Jurkat, Clone E6-1 (cell line): ENCODE results near the gene ELL3. TPM values are rescaled to one million over a fixed set of nuclear protein-coding genes. Genes with fewer than 3 reads are reported as not detected.
A peak's percentile ranks its signal among the peaks of the same experiment; 100 is the strongest.
"Not testable (repeated sequence)": the region's sequence is repeated elsewhere in the genome, so short reads cannot be mapped to it uniquely, and the experiment has no call there.

Experiments used
- DNase-seq: peaks from one replicate; pipeline ENCODE4 v3.0.0-alpha.2; 2011; ENCODE audit warnings: low read depth, low spot score
- H3K4me3 ChIP-seq: 2 replicates; pipeline ENCODE4 v1.5.1; 2011; ENCODE audit warnings: mild to moderate bottlenecking, low read length, control low read depth, moderate library complexity
- polyA plus RNA-seq: library from polyadenylated mRNA; unstranded; fragments of >200 nt; gene quantifications from one replicate; pipeline ENCODE4 v1.2.1, GENCODE V29; 2012; ENCODE audit warnings: missing spikeins; ENCODE audit not compliant: insufficient read length, insufficient read depth

Gene ELL3, protein sequence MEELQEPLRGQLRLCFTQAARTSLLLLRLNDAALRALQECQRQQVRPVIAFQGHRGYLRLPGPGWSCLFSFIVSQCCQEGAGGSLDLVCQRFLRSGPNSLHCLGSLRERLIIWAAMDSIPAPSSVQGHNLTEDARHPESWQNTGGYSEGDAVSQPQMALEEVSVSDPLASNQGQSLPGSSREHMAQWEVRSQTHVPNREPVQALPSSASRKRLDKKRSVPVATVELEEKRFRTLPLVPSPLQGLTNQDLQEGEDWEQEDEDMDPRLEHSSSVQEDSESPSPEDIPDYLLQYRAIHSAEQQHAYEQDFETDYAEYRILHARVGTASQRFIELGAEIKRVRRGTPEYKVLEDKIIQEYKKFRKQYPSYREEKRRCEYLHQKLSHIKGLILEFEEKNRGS
- 5.3 TPM for polyA plus RNA-seq

- peak within 1 kb of the TSS; percentile 76 for H3K4me3 ChIP-seq
- peak; percentile 54 for DNase-seq
Observed at GRCh38 chr15:43776718-43777266, at the start of gene ELL3. Gene ELL3 (minus strand): TSS chr15:43776966. CDS start chr15:43776901, 65 bp downstream.

- DNase-seq, result no peak
- H3K4me3 ChIP-seq, result peak overlapping the region; percentile 83
Observed at GRCh38 chr15:43826029-43826507, 49.3 kb upstream of the ELL3 start.

DNA sequence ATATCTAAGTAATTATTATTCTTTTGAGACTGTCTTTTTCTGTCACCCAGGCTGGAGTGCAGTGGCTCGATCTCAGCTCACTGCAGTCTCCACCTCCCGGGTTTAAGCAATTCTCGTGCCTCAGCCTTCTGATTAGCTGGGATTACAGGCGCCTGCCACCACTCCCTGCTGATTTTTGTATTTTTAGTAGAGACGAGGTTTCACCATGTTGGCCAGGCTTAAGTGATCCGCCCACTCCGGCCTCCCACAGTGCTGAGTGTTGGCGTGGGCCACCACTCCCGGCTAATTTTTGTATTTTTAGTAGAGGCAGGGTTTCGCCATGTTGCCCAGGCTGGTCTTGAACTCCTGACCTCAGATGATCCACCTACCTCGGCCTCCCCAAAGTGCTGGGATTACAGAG lies 48.5 kb upstream of the ELL3 start:
- not testable (repeated sequence) for DNase-seq
- peak overlapping the region; percentile 78 for H3K4me3 ChIP-seq

DNA sequence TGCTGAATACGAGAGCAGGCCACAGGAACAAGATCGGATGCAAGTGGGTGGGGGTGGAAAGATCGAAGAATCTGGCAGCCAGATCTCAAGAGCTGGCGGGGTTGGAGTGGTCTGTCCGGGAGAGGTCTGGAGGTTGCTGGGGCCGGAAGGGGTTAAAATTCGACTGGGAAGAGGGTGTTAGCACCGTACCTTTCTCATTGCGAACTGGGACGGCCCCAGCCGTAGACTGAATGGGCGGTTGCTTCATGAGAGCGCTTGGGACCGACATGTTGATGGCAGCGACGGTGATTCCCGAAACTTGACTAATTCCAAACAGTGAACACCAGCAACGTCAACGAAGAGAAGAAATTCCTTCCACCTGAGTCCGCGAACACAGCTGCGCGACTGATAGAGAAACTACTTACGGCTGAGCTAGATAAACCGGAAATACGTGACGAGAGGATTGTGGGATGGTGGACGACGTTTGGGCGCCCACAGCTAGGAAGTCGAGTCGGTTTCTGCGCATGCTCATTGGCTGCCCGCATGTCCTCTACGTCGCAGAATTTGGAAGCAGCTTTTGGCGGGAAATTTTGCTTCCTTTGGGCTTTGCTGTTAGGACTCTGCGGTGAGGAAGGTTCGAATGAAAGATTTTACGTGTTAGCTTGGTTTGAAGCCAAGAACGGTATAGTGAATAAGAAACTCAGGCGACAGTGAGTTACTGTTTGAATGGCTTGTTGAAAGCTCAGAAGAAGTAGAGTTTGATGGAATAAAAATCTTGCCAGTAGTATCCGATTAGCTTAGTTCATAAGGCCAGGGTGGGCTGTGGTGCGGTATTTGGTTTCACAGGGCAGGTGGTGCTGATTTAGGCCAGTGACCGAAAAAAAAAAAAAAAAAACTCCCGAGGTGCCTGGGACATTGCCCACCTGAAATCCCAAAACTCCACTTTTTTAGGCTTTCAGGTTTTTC lies 47.8 kb upstream of the ELL3 start, which contains the start of gene MFAP1:
MFAP1 (minus strand) TSS at position 389 of the 945 bp plus-strand sequence; CDS start at position 268, 121 bp downstream.
- H3K4me3 ChIP-seq, result peak within 1 kb of the TSS; percentile 78
- peak; percentile 98 for DNase-seq

GRCh38 chr15:43821505-43821904 lies 44.7 kb upstream of the ELL3 start:
- H3K4me3 ChIP-seq, result no peak overlapping the region
- no peak for DNase-seq

DNA sequence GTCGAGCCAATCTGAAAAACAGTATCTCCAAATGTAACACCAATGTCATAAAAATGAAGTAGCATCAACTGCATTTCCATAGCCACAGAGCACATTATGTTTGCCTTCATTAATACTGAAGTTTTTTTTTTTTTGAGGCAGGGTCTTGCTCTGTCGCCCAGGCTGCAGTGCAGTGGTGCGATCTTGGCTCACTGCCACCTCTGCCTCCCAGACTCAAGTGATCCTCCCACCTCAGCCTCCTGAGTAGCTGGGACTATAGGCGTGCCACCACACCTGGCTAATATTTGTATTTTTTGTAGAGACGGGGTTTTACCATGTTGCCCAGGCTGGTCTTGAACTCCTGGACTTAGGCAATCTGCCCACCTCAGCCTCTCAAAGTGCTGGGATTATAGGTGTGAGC lies 38.3 kb upstream of the ELL3 start:
- H3K4me3 ChIP-seq, DNase-seq: not testable (repeated sequence)

DNA sequence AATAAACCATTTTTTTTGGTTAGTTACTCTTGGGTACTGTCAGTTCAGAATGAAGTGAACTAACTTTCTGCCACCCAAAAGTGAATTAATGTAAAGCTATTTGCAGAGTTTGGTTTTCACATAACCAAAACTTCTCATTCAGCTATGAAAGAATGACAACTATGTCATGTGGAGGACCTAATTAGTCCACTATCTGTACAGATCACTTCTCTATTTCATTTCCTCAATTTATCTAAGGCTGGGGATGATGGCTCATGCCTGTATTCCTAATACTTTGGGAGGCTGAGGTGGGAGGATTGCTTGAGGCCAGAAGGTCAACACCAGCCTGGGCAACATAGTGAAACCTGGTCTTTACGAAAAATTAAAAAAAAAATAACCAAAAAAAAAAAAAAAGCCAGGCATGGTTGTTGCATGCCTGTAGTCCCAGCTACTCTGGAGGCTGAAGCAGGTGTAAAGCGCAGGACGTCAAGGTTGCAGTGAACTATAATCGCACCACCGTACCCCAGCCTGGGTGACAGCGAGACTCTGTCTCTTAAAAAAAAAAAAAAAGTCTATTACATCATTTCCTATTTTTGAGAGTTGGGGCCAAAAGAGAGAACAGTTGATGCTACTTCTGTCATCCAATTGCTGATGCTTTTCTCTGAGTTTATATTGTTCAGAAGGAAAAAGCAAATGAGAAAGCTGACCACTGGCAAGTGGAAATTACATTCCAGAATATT lies 32.4 kb upstream of the ELL3 start:
- DNase-seq, result no peak
- no peak overlapping the region for H3K4me3 ChIP-seq

GRCh38 chr15:43808435-43808950 lies 31.7 kb upstream of the ELL3 start:
- no peak for DNase-seq
- H3K4me3 ChIP-seq, result no peak overlapping the region

DNA sequence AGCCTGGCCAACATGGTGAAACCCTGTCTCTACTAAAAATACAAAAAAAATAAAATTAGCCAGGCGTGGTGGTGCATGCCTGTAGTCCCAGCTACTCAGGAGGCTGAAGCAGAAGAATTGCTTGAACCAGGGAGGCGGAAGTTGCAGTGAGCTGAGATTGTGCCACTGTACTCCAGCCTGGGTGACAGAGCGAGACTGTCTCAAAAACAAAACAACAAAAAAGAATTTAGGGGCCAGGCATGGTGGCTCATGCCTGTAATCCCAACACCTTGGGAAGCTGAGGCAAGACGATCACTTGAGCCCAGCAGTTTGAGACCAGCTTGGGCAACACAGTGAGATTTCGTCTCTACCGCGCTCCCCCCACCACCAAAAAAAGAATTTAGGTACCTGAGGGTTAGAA lies 25.9 kb upstream of the ELL3 start:
- not testable (repeated sequence) for DNase-seq, H3K4me3 ChIP-seq

DNA sequence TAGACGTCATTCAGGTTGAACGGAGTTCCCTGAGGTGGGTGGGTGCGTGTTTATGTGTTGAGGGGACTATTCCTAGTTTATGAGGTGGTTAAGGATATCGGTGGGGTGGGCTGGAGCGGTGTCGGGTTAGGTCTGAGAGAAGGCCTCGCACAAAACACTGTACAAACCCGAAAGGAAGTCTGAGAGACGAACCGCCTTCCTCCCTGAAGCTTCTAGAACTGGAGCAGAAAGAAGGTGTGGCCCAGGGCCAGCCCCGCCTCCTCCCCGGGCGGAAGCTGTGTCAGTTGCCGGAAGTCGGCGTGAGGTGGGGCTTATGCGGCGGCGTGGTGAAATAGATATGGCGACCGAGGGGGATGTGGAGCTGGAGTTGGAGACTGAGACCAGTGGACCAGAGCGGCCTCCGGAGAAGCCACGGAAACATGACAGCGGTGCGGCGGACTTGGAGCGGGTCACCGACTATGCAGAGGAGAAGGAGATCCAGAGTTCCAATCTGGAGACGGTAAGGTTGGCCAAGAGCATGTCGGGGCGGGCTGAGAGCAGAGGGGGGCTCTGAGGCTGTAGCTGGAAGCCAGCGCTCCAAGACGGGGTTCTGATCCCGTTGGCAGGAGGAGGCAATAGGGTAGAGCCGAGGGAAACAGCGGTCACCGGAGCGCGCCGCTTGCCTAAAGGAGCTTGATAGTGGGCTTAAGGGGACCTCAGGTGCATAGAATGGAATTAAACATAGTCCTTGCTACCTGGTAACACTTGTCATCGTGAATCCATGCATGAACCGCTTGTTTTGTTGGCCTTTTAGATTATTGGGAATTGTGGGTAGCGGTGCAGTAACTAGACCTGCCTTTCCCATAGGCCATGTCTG lies 23.7 kb upstream of the ELL3 start, which contains the start of gene HYPK:
HYPK (plus strand) TSS at position 314 of the 856 bp plus-strand sequence; CDS start at position 338, 24 bp downstream.
- DNase-seq, result peak; percentile 78
- peak within 1 kb of the TSS; percentile 97 for H3K4me3 ChIP-seq

GRCh38 chr15:43799945-43800285 lies 23.1 kb upstream of the ELL3 start, which contains the start of gene SERINC4:
Gene SERINC4 (minus strand): TSS chr15:43800220. CDS start chr15:43799986, 234 bp downstream.
- DNase-seq, result no peak
- peak within 1 kb of the TSS; percentile 97 for H3K4me3 ChIP-seq

DNA sequence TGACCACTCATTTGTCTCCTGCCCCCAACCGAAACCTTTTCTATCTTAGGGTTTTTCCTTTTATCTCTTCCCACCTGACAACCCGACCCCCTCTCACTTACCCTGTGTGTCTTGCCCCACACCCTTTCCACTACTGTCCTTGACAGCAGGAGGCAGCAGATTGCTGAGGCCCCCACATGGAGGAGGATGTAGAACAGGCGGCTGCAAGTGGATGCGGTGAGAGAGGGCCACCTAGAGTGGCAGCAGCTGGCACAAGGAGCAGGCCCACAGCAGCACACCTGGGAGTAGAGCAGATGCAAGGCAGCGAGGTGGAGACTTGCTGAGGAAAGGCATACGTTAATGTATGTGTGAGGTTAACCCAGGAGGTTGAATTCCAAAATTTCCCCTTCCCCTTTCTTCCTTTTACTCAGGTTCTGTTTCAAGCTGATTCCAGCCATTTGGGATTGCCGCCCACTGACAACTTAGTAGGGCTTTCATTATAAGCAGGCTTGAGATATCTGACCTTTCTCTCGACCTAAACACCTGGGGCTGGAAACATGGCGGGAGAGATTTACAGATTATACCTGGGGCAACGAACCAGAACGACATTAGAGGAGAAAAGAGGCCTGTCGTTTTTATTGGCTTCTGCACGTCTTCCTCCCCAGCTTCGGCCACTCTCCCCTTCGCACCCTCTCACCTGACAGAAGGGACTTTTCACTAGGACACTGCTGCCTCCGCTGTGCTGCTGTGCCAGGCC lies 22.6 kb upstream of the ELL3 start:
- no peak for DNase-seq

GRCh38 chr15:43796566-43796965 lies 19.8 kb upstream of the ELL3 start:
- DNase-seq, result no peak

More for the DNA sequence above, 22.6 kb upstream of the ELL3 start:
- H3K4me3 ChIP-seq, result no peak overlapping the region

GRCh38 chr15:43795997-43796396 lies 19.2 kb upstream of the ELL3 start:
- no peak overlapping the region for H3K4me3 ChIP-seq
- DNase-seq, result no peak

More at GRCh38 chr15:43796566-43796965, 19.8 kb upstream of the ELL3 start:
- H3K4me3 ChIP-seq, result no peak overlapping the region

- no peak overlapping the region for H3K4me3 ChIP-seq
- DNase-seq, result no peak
Observed at GRCh38 chr15:43795197-43795596, 18.4 kb upstream of the ELL3 start.

DNA sequence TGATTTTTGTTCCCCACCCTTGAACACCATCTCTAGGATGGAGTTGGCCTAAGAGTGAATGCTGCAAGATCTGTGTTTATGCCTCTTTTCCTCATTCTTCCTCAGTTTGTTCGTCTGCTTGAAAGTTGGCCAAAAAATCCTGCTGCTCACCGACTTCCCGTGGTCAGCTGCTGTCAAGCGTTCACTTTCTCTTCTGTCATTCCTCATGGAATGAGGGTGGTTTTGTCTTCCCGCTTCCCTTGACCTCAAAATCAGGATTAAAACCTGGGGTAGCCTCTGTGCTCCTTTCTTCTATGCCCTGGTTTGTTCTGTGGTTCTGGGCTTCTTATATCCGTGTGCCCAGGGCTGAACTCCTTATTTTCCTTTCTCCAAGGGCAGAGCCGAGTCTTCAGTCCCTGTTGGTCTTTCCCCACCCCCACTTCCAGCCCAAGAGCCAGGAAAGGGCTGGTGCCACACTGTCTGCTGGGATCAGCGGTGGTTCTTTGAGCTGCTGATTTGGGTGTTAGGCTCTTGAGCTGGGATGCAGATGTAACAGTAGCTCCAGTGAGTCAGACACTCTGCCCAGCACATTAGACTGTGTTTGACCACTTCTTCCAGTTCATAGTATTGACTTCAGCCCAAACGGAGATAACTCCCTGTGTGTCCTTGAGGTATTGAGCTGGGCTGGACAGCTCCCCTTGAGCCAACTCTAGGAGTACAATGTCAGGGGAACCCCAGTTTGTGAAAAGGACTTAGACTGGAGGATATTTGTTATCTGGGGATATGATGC lies 17.7 kb upstream of the ELL3 start:
- DNase-seq, result no peak

More for the DNA sequence above, 17.7 kb upstream of the ELL3 start:
- no peak overlapping the region for H3K4me3 ChIP-seq
